Caco-2 (cell line): ENCODE results near the gene UGT1A6. TPM values are rescaled to one million over a fixed set of nuclear protein-coding genes. Genes with fewer than 3 reads are reported as not detected.

Experiments
- BruUV-seq: library from RNA; stranded (reverse); fragments of 400-500 nt; replicated peaks from 2 replicates; lab custom pipeline; 2021; lab: Mats Ljungman, UMichigan
- CTCF ChIA-PET: fragments of 300-600 bp; sonication (Branson Sonifier 250); formaldehyde crosslinking; loops from one replicate; lab custom pipeline; 2022; ENCODE audit warnings: antibody characterized with exemption; lab: Charles Lee
- POLR2A ChIA-PET: fragments of 300-600 bp; sonication (Branson Sonifier 250); formaldehyde crosslinking; loops from one replicate; lab custom pipeline; 2022; ENCODE audit warnings: antibody characterized with exemption; lab: Charles Lee
- DNase-seq, 2 experiments: peaks; one replicate each; pipeline versions ENCODE4 v3.0.0 to v3.0.0-alpha.2; 2020 to 2022
- H3K27me3 ChIP-seq: replicated peaks from 2 replicates; pipeline ENCODE4 v1.6.0; 2011; ENCODE audit warnings: low read length; ENCODE audit not compliant: control insufficient read depth, insufficient read depth
- H3K36me3 ChIP-seq: 2 replicates; pipeline ENCODE4 v1.5.1; 2011; ENCODE audit warnings: low read length; ENCODE audit not compliant: control insufficient read depth, insufficient read depth
- H3K4me1 ChIP-seq: fragments of 250-450 bp; sonication (Bioruptor Pico); 2 replicates; pipeline ENCODE4 v1.5.1; 2020; ENCODE audit warnings: mild to moderate bottlenecking
- H3K4me3 ChIP-seq: 2 replicates; pipeline ENCODE4 v1.5.1; 2011; ENCODE audit warnings: low read depth, mild to moderate bottlenecking, control low read depth, low read length
- H3K9me3 ChIP-seq: fragments of 250-450 bp; sonication (Bioruptor Pico); 2 replicates; pipeline ENCODE4 v1.5.1; 2020; ENCODE audit warnings: mild to moderate bottlenecking, moderate library complexity
- H3K27ac Mint-ChIP-seq: one replicate; pipeline ENCODE4 v1.8.0; 2022; ENCODE audit warnings: mixed read lengths; ENCODE audit not compliant: unreplicated experiment
- H3K27me3 Mint-ChIP-seq: one replicate; pipeline ENCODE4 v1.8.0; 2022; ENCODE audit warnings: mixed read lengths; ENCODE audit not compliant: insufficient read depth, unreplicated experiment
- H3K36me3 Mint-ChIP-seq: one replicate; pipeline ENCODE4 v1.8.0; 2022; ENCODE audit warnings: mild to moderate bottlenecking, mixed read lengths; ENCODE audit not compliant: insufficient read depth, unreplicated experiment
- H3K4me1 Mint-ChIP-seq: one replicate; pipeline ENCODE4 v1.8.0; 2022; ENCODE audit warnings: low read depth, mixed read lengths; ENCODE audit not compliant: unreplicated experiment
- H3K4me3 Mint-ChIP-seq: one replicate; pipeline ENCODE4 v1.8.0; 2022; ENCODE audit warnings: mild to moderate bottlenecking, moderate library complexity, mixed read lengths; ENCODE audit not compliant: unreplicated experiment
- H3K9me3 Mint-ChIP-seq: one replicate; pipeline ENCODE4 v1.8.0; 2022; ENCODE audit warnings: mixed read lengths; ENCODE audit not compliant: unreplicated experiment
- CTCF ChIP-seq, 2 experiments: fragments of 200-600 bp in 1 of 2; IDR thresholded peaks; 1 replicate in 1 of 2; 2 replicates in 1 of 2; pipeline versions ENCODE4 v1.5.1 to v1.8.0; 2011 to 2022; ENCODE audit warnings: antibody characterized with exemption in 1 of 2, control low read depth in 1 of 2, inconsistent platforms in 1 of 2, low read depth in 1 of 2, low read length in 1 of 2, mild to moderate bottlenecking in 1 of 2, moderate library complexity in 1 of 2; ENCODE audit not compliant: insufficient read depth in 1 of 2, severe bottlenecking in 1 of 2, unreplicated experiment in 1 of 2
- intact Hi-C: fragments of 100-400 bp; cut with micrococcal nuclease; formaldehyde crosslinking; loops from one replicate; pipeline ENCODE4 v1.10.0; 2022; ENCODE audit not compliant: unreplicated experiment
- total RNA-seq: library from RNA; stranded (reverse); gene quantifications from 2 replicates; pipeline ENCODE4 v1.2.3, GENCODE V29; 2022

Gene UGT1A6
- total RNA-seq, 1 experiment from 2014 or later, result 33.9 TPM

- H3K27me3 Mint-ChIP-seq, result no peaks in the 10 kb centered on the region
- Histone ChIP-seq H3K4me3 (no peak overlapping the region), H3K9me3 (no peaks in the 10 kb centered on the region), H3K36me3 (no peaks in the 10 kb centered on the region), H3K27me3 (no peaks in the 10 kb centered on the region), H3K4me1 (no peaks in the 10 kb centered on the region)
- intact Hi-C loops, result no loop called here
- no peak overlapping the region for H3K4me3 Mint-ChIP-seq
- no peak for TF ChIP-seq CTCF (IDR thresholded peaks at IDR 0.05; ENCODE audit: insufficient read depth in 1 of 2, low read depth in 1 of 2, low read length in 1 of 2, severe bottlenecking in 1 of 2, unreplicated experiment in 1 of 2)
- no peaks in the 10 kb centered on the region for H3K36me3 Mint-ChIP-seq
- DNase-seq, result no peak
- ChIA-PET CTCF (no interaction called here), POLR2A (no interaction called here)
- BruUV-seq, result no TSS peak
- no peak overlapping the region for H3K27ac Mint-ChIP-seq
- no peaks in the 10 kb centered on the region for H3K9me3 Mint-ChIP-seq
- H3K4me1 Mint-ChIP-seq, result no peaks in the 10 kb centered on the region
Observed at GRCh38 chr2:233795735-233796171, 103.1 kb downstream of the UGT1A6 start.

GRCh38 chr2:233796254-233796653 lies 103.6 kb downstream of the UGT1A6 start:
- no peaks in the 10 kb centered on the region for H3K4me1 ChIP-seq
- Mint-ChIP-seq H3K27ac (no peak overlapping the region), H3K4me3 (no peak overlapping the region), H3K27me3 (no peaks in the 10 kb centered on the region), H3K36me3 (no peaks in the 10 kb centered on the region), H3K4me1 (no peaks in the 10 kb centered on the region), H3K9me3 (no peaks in the 10 kb centered on the region)
- intact Hi-C loops, result no loop called here
- no peaks in the 10 kb centered on the region for H3K9me3 ChIP-seq
- no TSS peak for BruUV-seq
- ChIA-PET CTCF (no interaction called here), POLR2A (no interaction called here)
- H3K27me3 ChIP-seq, result no peaks in the 10 kb centered on the region
- no peak for TF ChIP-seq CTCF (IDR thresholded peaks at IDR 0.05; ENCODE audit: insufficient read depth in 1 of 2, low read depth in 1 of 2, low read length in 1 of 2, severe bottlenecking in 1 of 2, unreplicated experiment in 1 of 2)
- H3K4me3 ChIP-seq, result no peak overlapping the region
- no peak for DNase-seq
- H3K36me3 ChIP-seq, result no peaks in the 10 kb centered on the region

GRCh38 chr2:233798335-233799086 lies 105.8 kb downstream of the UGT1A6 start:
- Histone ChIP-seq H3K36me3 (no peaks in the 10 kb centered on the region), H3K9me3 (no peaks in the 10 kb centered on the region), H3K4me3 (no peak overlapping the region), H3K4me1 (no peaks in the 10 kb centered on the region), H3K27me3 (no peaks in the 10 kb centered on the region)
- no TSS peak for BruUV-seq
- DNase-seq, result no peak
- POLR2A ChIA-PET, result no interaction called here
- H3K4me3 Mint-ChIP-seq, result no peak overlapping the region
- no peaks in the 10 kb centered on the region for H3K36me3 Mint-ChIP-seq
- CTCF ChIA-PET, result no interaction called here
- no peaks in the 10 kb centered on the region for H3K27me3 Mint-ChIP-seq
- intact Hi-C loops, result no loop called here
- no peaks in the 10 kb centered on the region for H3K4me1 Mint-ChIP-seq
- H3K27ac Mint-ChIP-seq, result no peak overlapping the region
- no peak for TF ChIP-seq CTCF (IDR thresholded peaks at IDR 0.05; ENCODE audit: insufficient read depth in 1 of 2, low read depth in 1 of 2, low read length in 1 of 2, severe bottlenecking in 1 of 2, unreplicated experiment in 1 of 2)
- no peaks in the 10 kb centered on the region for H3K9me3 Mint-ChIP-seq
